ENCODE results near the gene EVX2.

Gene EVX2

GRCh38 chr2:176118601-176119339, 35.0 kb upstream of the EVX2 start:
- H3K4me3 ChIP-seq (ENCODE audit: low read depth in 1 of 2, low read length in 2 of 2), result no peak overlapping the region
- peak; percentile 65 for TF ChIP-seq CTCF (IDR thresholded peaks at IDR 0.05; ENCODE audit: borderline replicate concordance, extremely low read depth, low read length, poor library complexity, severe bottlenecking)
- TF ChIP-seq EZH2 (IDR thresholded peaks at IDR 0.05; ENCODE audit: borderline replicate concordance, low read depth, low read length, severe bottlenecking), result no peak
- no peaks in the 10 kb centered on the region for H4K20me1 ChIP-seq (ENCODE audit: insufficient read depth, low read length)
- H3K4me1 ChIP-seq (ENCODE audit: insufficient read depth, low read length), result no peaks in the 10 kb centered on the region
- H3K9ac ChIP-seq (ENCODE audit: low read depth, low read length), result no peak overlapping the region
- H3K27me3 ChIP-seq (ENCODE audit: insufficient read depth, low read length, poor library complexity), result no peaks in the 10 kb centered on the region
- no peaks in the 10 kb centered on the region for H3K9me3 ChIP-seq (ENCODE audit: insufficient read depth, low read length, severe bottlenecking)
- no peaks in the 10 kb centered on the region for H3K36me3 ChIP-seq (ENCODE audit: insufficient read depth, low read length)
- ATAC-seq (ENCODE audit: insufficient read depth, low read depth) (peak; percentile 55; the same call in 2 of the 3 replicates), DNase-seq (peak; percentile 15)
- H3K79me2 ChIP-seq (ENCODE audit: insufficient read depth, low read length), result no peaks in the 10 kb centered on the region
- H2AFZ ChIP-seq (ENCODE audit: low read depth, low read length), result no peak overlapping the region
- no peak overlapping the region for H3K27ac ChIP-seq (ENCODE audit: low read length)
- no peak overlapping the region for H3K4me2 ChIP-seq (ENCODE audit: insufficient read depth, low read length)

- DNase-seq (no peak), ATAC-seq (ENCODE audit: insufficient read depth, low read depth) (no peak)
- no peaks in the 10 kb centered on the region for H3K27me3 ChIP-seq (ENCODE audit: insufficient read depth, low read length, poor library complexity)
Measured at GRCh38 chr2:176117823-176118371, 34.1 kb upstream of the EVX2 start.

GRCh38 chr2:176117162-176117822, 33.5 kb upstream of the EVX2 start:
- no peak for TF ChIP-seq EZH2 (IDR thresholded peaks at IDR 0.05; ENCODE audit: borderline replicate concordance, low read depth, low read length, severe bottlenecking)
- no peaks in the 10 kb centered on the region for H3K9me3 ChIP-seq (ENCODE audit: insufficient read depth, low read length, severe bottlenecking)
- no peak overlapping the region for H2AFZ ChIP-seq (ENCODE audit: low read depth, low read length)
- H4K20me1 ChIP-seq (ENCODE audit: insufficient read depth, low read length), result no peaks in the 10 kb centered on the region
- H3K36me3 ChIP-seq (ENCODE audit: insufficient read depth, low read length), result no peaks in the 10 kb centered on the region
- no peak overlapping the region for H3K27ac ChIP-seq (ENCODE audit: low read length)
- H3K27me3 ChIP-seq (ENCODE audit: insufficient read depth, low read length, poor library complexity), result no peaks in the 10 kb centered on the region
- no peaks in the 10 kb centered on the region for H3K4me1 ChIP-seq (ENCODE audit: insufficient read depth, low read length)
- H3K4me3 ChIP-seq (ENCODE audit: low read depth in 1 of 2, low read length in 2 of 2), result no peak overlapping the region
- DNase-seq (no peak), ATAC-seq (ENCODE audit: insufficient read depth, low read depth) (no peak)
- H3K9ac ChIP-seq (ENCODE audit: low read depth, low read length), result no peak overlapping the region
- H3K4me2 ChIP-seq (ENCODE audit: insufficient read depth, low read length), result no peak overlapping the region
- no peaks in the 10 kb centered on the region for H3K79me2 ChIP-seq (ENCODE audit: insufficient read depth, low read length)

More at GRCh38 chr2:176117823-176118371, 34.1 kb upstream of the EVX2 start:
- Histone ChIP-seq H3K79me2 (ENCODE audit: insufficient read depth, low read length) (no peaks in the 10 kb centered on the region), H3K4me3 (ENCODE audit: low read depth in 1 of 2, low read length in 2 of 2) (no peak overlapping the region), H3K27ac (ENCODE audit: low read length) (no peak overlapping the region), H2AFZ (ENCODE audit: low read depth, low read length) (no peak overlapping the region), H3K9ac (ENCODE audit: low read depth, low read length) (no peak overlapping the region), H3K36me3 (ENCODE audit: insufficient read depth, low read length) (no peaks in the 10 kb centered on the region), H3K4me2 (ENCODE audit: insufficient read depth, low read length) (no peak overlapping the region), H4K20me1 (ENCODE audit: insufficient read depth, low read length) (no peaks in the 10 kb centered on the region), H3K9me3 (ENCODE audit: insufficient read depth, low read length, severe bottlenecking) (no peaks in the 10 kb centered on the region), H3K4me1 (ENCODE audit: insufficient read depth, low read length) (no peaks in the 10 kb centered on the region)
- TF ChIP-seq CTCF (IDR thresholded peaks at IDR 0.05; ENCODE audit: borderline replicate concordance, extremely low read depth, low read length, poor library complexity, severe bottlenecking) (no peak), EZH2 (IDR thresholded peaks at IDR 0.05; ENCODE audit: borderline replicate concordance, low read depth, low read length, severe bottlenecking) (no peak)

All from DND-41 (cell line).